Smooth muscle cell (in vitro differentiated cells): ENCODE results near the gene RLF. TPM values are rescaled to one million over a fixed set of nuclear protein-coding genes. Genes with fewer than 3 reads are reported as not detected.

Experiments used
- DNase-seq: peaks from one replicate; lab custom pipeline; 2025; ENCODE audit not compliant: unreplicated experiment; lab: John Stamatoyannopoulos, UW
- H2AFZ ChIP-seq: fragments of 200-600 bp; sonication (generic); 2 replicates; pipeline ENCODE4 v1.6.0; 2016; ENCODE audit warnings: antibody characterized with exemption, low read depth, mild to moderate bottlenecking
- H3F3A ChIP-seq: fragments of 200-600 bp; sonication (generic); 2 replicates; pipeline ENCODE4 v1.6.0; 2017; ENCODE audit warnings: antibody characterized with exemption, low read depth
- H3K27ac ChIP-seq: fragments of 200-600 bp; sonication (generic); 2 replicates; pipeline ENCODE4 v1.5.1; 2016; ENCODE audit warnings: low read depth, mild to moderate bottlenecking
- H3K27me3 ChIP-seq: fragments of 200-600 bp; sonication (generic); 2 replicates; pipeline ENCODE4 v1.6.1; 2016; ENCODE audit warnings: low read depth, mild to moderate bottlenecking
- H3K36me3 ChIP-seq: fragments of 200-600 bp; sonication (generic); 2 replicates; pipeline ENCODE4 v1.5.1; 2016; ENCODE audit warnings: low read depth
- H3K4me1 ChIP-seq: fragments of 200-600 bp; sonication (generic); 2 replicates; pipeline ENCODE4 v1.5.1; 2016; ENCODE audit warnings: low read depth
- H3K4me2 ChIP-seq: fragments of 200-600 bp; sonication (generic); 2 replicates; pipeline ENCODE4 v1.6.0; 2016; ENCODE audit warnings: mild to moderate bottlenecking
- H3K4me3 ChIP-seq: fragments of 200-600 bp; sonication (generic); 2 replicates; pipeline ENCODE4 v1.5.1; 2016; ENCODE audit warnings: mild to moderate bottlenecking
- H3K79me2 ChIP-seq: fragments of 200-600 bp; sonication (generic); 2 replicates; pipeline ENCODE4 v1.6.0; 2016; ENCODE audit warnings: low read depth, mild to moderate bottlenecking
- H3K9ac ChIP-seq: fragments of 200-600 bp; sonication (generic); 2 replicates; pipeline ENCODE4 v1.6.0; 2016; ENCODE audit warnings: low read depth
- H3K9me3 ChIP-seq: fragments of 200-600 bp; sonication (generic); replicated peaks from 2 replicates; pipeline ENCODE4 v1.5.1; 2016; ENCODE audit warnings: low read depth
- H4K20me1 ChIP-seq: fragments of 200-600 bp; sonication (generic); 2 replicates; pipeline ENCODE4 v1.6.0; 2016; ENCODE audit warnings: low read depth
- CTCF ChIP-seq: fragments of 200-600 bp; sonication (generic); IDR thresholded peaks from 2 replicates; pipeline ENCODE4 v1.5.1; 2017; ENCODE audit warnings: borderline replicate concordance, mild to moderate bottlenecking, antibody characterized with exemption; ENCODE audit not compliant: insufficient read depth, poor library complexity, severe bottlenecking
- whole genome bisulfite sequencing: methylation state at CpG from one replicate; pipeline ENCODE4 v1.1.7; 2016; ENCODE audit warnings: low lambda C conversion rate; 5-methylcytosine and 5-hydroxymethylcytosine counted together
- polyA plus RNA-seq: library from polyadenylated mRNA; unstranded; fragments of >200 nt; fragmentation: Nextera tagmentation; extraction: Ambion mirVana; gene quantifications from 2 replicates; pipeline ENCODE4 v1.2.1, GENCODE V29; 2016
- total RNA-seq: library from RNA; depleted of rRNA; stranded (reverse); fragments of >200 nt; gene quantifications from 2 replicates; pipeline ENCODE4 v1.2.3, GENCODE V29; 2014

The RLF gene
- total and polyA plus RNA-seq, 2 experiments from 2014 or later: 8.2 to 35.2 TPM

- H3K36me3 ChIP-seq: peaks cover 14% of the 10 kb centered on the region
- H3F3A ChIP-seq: no peaks in the 10 kb centered on the region
- H3K9me3 ChIP-seq: no peaks in the 10 kb centered on the region
- H3K79me2 ChIP-seq: peaks cover 37% of the 10 kb centered on the region
- peak overlapping the region; percentile 93 for H3K9ac ChIP-seq
- no peak for DNase-seq
- no peaks in the 10 kb centered on the region for H4K20me1 ChIP-seq
- H3K4me1 ChIP-seq: peaks cover 15% of the 10 kb centered on the region
- H3K4me2 ChIP-seq: peak overlapping the region; percentile 87
- peak overlapping the region; percentile 93 for H3K27ac ChIP-seq
- no peaks in the 10 kb centered on the region for H3K27me3 ChIP-seq
- H3K4me3 ChIP-seq: peak overlapping the region; percentile 63
- no peak for TF ChIP-seq CTCF
- WGBS: under 1% methylated on average over 16 of the region's 16 CpGs
- H2AFZ ChIP-seq: peak overlapping the region; percentile 77
These were observed 96.1 kb downstream of the RLF start for GRCh38 chr1:40257313-40257687.

GRCh38 chr1:40257688-40258444, 96.7 kb downstream of the RLF start, which contains the start of gene ZMPSTE24:
TSS of gene ZMPSTE24 (plus strand) at chr1:40258236. CDS start at chr1:40258272, 36 bp downstream.
- DNase-seq: peak; percentile 86
- Histone ChIP-seq H3K9ac (peak within 1 kb of the TSS; percentile 93), H3K27me3 (no peaks in the 10 kb centered on the region), H3K27ac (peak within 1 kb of the TSS; percentile 93), H3K4me2 (peak within 1 kb of the TSS; percentile 97), H3K4me1 (peaks cover 15% of the 10 kb centered on the region), H3K4me3 (peak within 1 kb of the TSS; percentile 63), H2AFZ (peak within 1 kb of the TSS; percentile 87), H3K9me3 (no peaks in the 10 kb centered on the region), H3K36me3 (peaks cover 14% of the 10 kb centered on the region), H3K79me2 (peaks cover 42% of the 10 kb centered on the region), H4K20me1 (no peaks in the 10 kb centered on the region), H3F3A (no peaks in the 10 kb centered on the region)
- under 1% methylated on average over 39 of the region's 48 CpGs for WGBS
- no peak for TF ChIP-seq CTCF

GRCh38 chr1:40258445-40258769, 97.2 kb downstream of the RLF start:
- WGBS: under 1% methylated on average over 10 of the region's 10 CpGs
- Histone ChIP-seq H2AFZ (peak overlapping the region; percentile 87), H3K4me1 (peaks cover 15% of the 10 kb centered on the region), H3K4me3 (peak overlapping the region; percentile 63), H4K20me1 (no peaks in the 10 kb centered on the region), H3K36me3 (peaks cover 14% of the 10 kb centered on the region), H3K4me2 (peak overlapping the region; percentile 97), H3K27ac (peak overlapping the region; percentile 93), H3K9ac (peak overlapping the region; percentile 80), H3K27me3 (no peaks in the 10 kb centered on the region), H3K79me2 (peaks cover 44% of the 10 kb centered on the region), H3K9me3 (no peaks in the 10 kb centered on the region), H3F3A (no peaks in the 10 kb centered on the region)
- TF ChIP-seq CTCF: no peak
- DNase-seq: no peak

GRCh38 chr1:40264354-40264781, 103.2 kb downstream of the RLF start:
- Histone ChIP-seq H3K27ac (peak overlapping the region; percentile 53), H3K4me3 (no peak overlapping the region), H3K9ac (no peak overlapping the region), H3K36me3 (peaks cover 25% of the 10 kb centered on the region), H4K20me1 (peaks cover 15% of the 10 kb centered on the region), H3K4me2 (no peak overlapping the region), H3K79me2 (peaks cover 26% of the 10 kb centered on the region), H3K27me3 (no peaks in the 10 kb centered on the region), H2AFZ (no peak overlapping the region), H3F3A (no peaks in the 10 kb centered on the region), H3K9me3 (no peaks in the 10 kb centered on the region), H3K4me1 (no peaks in the 10 kb centered on the region)
- no peak for TF ChIP-seq CTCF
- WGBS: 76% methylated on average over 3 of the region's 3 CpGs
- no peak for DNase-seq
